GM18873 (cell line): ENCODE measurements around the gene CASS4.

Experiments used
- ATAC-seq: cut with Tn5 transposase; IDR thresholded peaks from one replicate; pipeline ENCODE4 v1.9.1; 2021; ENCODE audit warnings: mild to moderate bottlenecking, moderate library complexity, moderate number of reproducible peaks; ENCODE audit not compliant: unreplicated experiment, low FRiP score

CASS4 gene

DNA sequence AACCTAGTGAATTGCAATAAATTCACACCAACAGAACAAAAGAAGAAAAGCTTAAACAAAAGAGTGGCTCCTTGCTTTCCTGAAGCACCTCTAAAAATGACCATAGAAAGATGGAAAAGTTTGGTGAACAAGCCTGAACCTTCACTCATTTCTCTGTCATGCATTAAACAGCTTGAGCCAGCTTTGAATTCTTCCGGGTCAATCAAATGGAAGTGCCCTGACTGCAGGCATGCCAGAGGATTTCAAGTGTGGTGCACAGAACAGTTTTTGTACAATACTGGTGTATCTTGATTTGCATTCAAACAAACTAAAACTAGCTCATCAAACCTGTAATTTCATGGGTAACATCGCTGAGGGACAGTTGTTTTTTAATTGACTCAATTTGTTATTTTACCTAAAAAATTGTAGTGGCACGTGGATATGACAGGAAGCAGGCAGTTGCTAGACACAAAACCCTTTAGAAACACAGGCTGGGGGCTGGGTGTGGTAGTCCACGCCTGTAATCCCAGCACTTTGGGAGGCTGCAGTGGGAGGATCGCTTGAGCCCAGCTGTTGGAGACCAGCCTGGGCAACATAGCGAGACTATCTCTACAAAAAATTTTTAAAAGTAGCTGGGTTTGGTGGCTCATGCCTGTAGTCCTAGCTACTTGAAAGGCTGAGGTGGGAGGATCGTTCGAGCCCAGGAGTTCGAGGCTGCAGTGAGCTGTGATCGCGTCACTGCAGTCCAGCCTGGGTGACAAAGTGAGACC lies 9.1 kb downstream of the CASS4 start:
- no peak for ATAC-seq

DNA sequence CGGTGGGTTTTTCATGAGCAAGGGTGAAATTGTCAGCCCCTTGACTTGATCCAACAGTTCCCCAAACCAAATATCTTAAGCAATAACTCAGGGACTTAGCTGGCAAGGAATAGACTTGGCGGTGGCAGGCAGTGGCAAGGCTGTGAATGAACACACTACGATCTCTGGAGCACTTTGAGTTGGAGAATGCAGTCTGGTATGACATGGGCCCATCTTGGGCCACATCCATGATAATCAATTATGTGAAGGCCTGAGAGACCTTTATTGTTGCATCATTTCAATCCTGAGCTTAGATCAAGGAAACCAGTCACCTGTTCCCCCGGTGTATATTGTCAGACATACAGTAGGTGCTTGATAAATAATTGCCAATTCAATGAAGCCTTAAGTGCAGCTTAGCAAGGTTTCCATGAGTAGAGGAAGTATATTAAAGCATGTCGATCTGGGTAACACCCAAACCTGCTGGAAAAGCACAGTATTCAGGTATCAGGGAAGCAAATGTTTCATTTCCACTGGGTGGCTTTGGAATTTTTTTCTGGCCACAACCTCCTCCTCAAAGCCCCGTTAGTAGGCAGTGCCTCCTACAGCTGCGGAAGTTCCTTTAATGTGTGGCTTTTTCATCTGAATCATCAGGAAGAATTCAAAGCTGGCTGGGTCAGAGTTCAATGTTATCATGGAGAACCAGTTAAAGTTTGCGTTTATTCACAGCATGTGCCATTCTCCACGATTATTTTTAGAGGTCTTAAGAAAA lies 10.2 kb downstream of the CASS4 start:
- no peak for ATAC-seq

DNA sequence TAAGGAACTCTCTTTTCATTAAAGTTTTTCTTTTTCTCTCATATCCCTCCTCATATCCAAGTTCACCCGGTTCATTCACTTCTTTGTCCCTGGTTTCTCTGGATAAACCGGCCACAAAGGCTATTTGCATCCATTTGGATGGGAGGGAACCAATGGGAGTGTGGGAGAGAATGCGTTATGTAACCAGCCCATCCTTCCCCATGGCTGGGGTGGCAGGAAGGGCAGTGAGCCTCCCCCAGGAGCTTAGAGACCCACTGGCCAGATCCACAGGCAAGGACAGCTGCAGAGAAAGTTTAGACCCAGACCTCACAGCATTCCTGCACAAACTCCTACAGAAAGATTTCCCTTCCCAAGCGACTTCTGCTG lies 10.7 kb downstream of the CASS4 start:
- no peak for ATAC-seq

DNA sequence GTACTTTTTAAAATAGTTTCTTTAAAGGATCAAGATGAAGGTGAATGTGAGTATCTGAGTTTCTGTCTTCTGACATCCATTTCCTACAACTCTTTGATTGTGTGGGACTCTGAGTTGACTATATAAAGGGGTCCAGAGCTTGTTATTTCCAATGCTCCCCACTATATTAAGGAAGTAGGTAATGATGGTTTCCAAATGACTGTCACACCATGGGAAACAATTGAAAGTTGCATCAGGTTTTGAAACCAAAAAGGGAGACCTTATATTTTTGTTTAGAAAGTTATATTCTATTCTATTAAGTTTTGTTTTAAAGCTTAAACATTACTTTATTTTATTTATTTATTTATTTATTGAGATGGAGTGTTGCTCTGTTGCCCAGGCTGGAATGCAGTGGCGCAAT lies 11.2 kb downstream of the CASS4 start:
- ATAC-seq = no peak

DNA sequence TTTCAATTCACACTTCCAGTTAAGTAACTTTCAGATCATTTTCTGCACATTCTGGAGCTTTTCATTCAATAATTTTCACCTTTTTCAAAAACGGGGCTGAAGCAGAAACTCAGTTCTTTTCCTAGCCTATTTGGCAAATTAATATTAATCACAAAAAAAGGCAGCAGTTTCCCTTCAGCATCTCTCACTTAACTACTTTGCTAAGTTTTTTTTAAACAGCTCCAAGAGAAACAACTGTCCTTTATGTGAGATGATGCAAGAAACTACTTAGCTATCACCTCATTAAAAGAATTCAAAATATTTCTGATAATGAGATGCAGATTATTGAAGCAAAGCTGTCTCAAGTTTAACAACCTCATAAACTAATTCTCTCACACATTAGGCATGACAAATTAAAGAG lies 11.8 kb downstream of the CASS4 start:
- no peak for ATAC-seq

DNA sequence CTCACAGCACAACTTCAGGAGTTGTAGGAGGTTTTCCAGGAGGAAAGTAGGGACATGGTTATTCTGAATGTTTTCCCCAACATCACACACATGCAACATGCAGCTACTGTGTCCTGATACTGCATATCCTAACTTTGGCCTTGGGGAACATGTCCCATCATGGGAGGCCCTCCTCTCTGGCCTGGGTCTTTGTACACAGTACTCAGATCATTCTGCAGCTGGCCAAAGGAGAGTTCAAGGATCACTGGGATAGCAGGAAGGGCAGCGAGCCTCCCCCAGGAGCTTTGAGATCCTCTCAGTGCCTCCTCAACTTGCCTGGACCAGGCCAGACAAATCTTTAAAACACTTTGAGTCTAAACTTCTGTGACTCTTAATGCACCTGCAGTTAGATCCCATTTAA lies 12.9 kb downstream of the CASS4 start:
- no peak for ATAC-seq

DNA sequence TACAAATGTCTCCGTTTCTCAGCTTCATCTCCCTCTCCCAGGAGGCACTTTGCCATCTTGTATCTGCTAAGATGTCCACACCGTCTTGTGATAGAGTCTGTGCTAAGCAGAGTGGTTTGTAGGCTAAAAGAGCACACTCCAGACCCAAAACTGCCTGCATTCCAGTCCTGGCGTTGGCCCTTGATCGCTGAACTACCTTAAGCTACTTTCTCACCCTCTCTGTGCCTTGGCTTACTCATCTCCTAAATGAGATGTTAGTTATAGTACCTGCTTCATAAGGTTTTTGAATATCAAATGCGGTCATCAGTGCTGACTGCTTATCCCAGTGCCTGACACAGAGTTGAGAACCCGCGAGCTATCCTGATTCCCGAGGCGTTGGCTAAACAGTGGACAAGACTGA lies 14.0 kb downstream of the CASS4 start:
- no peak for ATAC-seq

DNA sequence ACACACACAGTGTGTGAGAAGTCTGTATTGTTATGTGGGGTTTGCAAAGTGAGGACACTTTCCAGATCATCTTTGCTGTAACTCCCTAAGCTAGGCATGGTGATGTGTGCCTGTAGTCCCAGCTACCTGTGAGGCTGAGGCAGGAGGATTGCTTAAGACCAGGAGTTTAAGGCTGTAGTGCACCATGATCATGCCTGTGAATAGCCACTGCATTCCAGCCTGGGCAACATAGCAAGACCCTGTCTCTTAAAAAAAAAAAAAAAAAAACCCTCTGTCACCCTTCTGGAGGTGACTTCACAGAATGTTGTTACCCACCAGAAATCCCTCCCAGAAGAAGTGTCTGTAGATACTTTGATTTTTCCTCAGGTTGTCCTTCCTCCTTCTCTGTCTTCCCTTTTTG lies 14.9 kb downstream of the CASS4 start:
- no peak for ATAC-seq

DNA sequence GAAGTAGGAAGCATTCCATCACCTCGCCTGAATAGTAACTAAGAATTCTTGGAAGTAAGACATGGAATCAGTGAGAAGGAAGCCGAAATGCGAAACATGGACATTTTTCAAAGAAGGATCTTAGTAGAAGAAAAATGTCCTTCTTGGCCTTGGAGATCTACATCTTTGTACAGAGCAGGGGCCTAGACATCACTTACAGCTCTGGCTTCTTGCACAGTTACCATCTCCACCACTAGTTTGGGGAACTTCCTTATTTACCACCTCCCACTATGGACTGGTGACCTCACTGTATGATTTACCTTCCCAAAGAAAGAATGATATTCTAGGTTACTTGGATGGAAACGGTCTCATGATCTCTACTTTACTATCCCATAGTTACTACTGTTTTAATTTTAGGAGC lies 15.7 kb downstream of the CASS4 start:
- no peak for ATAC-seq

DNA sequence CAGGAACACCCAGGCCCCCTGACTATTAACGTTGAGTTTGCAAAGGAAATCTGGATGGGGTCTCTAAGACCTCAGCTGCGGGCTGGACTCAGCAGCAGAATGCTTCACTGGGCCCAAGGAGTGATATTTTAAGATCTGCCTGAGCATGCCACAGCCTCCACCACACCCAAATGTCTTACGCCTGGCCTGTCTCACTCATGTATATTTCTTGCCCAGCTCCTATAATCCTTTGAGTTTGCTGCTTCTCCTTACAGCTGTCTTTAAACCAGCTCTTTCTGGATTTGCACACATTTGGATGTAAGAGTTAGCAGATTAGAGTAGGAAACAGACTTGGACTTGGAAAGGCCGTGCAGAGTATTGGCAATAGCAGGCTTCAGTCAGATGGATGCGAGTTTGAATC lies 16.4 kb downstream of the CASS4 start:
- no peak for ATAC-seq

DNA sequence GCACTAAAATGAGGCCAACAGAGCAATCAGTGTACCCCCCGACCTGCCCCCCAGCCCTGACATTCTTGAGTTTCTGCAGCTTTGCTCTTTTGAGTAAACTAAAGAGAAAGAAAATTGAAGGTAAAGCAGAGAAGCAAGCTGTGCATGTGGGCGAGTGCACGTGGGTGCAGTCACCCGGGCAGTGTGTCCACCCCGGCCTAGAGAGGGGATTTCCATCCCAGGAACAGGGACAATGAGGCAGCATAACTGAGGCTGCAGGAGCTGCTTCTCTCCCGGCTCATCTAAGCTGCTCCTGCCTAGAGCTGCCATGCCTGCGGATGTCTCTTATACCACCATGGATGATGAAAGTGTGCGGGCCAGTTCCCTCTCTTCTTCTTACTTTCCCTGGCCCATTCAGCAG lies 16.8 kb downstream of the CASS4 start:
- ATAC-seq = no peak

DNA sequence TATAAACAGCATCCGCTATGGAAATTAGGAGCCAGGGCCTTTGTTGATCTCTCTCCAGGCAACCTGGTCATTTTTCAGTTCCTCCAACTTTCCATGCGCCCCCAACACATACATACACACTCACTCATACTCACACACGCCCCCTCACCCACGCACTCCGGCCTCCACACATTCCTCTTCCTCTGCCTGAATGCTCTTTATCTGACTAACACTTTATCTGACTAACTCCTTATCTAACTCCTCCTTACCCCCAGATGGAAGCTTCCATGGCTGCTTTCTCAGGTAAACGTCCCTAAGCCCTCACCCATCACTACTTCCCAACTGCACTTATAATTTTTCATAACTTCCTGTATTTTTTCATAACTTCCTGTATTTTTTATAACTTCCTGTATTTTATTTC lies 17.4 kb downstream of the CASS4 start:
- no peak for ATAC-seq

DNA sequence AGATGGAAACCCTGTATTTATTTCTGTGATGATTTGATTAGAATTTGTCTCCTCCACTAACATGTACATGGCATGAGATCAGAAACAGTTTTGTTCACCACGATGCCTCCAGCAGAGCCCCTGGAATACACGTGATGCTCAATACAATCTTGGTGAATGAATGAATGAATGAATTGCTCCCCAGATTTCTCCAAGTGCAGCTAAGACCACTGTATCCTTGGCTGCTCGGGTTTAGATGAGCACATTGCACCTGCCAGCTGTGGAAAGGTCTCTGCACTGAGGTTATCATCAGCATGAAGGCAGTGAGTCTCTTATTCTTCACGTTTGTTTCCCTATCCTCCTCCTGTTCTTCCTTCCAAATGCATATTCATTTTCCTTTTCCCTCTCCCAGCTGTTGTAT lies 17.9 kb downstream of the CASS4 start:
- no peak for ATAC-seq

DNA sequence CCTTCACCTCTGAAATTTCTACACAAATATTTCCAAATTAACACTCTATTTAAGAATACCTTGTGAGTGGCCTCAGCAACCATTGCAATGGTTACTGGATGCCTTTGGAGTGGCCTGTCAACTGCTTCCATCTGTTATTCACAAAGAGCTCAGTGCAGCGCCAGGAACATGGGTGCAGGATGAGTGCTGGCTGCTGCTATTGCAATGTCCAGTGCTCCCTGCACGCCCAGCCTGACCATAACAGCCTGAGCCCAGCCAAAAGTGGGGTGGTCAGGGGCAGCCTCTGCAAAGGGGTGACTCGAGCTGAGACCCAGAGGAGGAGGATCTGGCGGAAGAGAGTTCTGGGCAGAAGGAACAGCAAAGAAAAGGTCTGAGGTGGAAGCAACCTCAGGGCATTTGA lies 18.4 kb downstream of the CASS4 start:
- ATAC-seq = no peak

DNA sequence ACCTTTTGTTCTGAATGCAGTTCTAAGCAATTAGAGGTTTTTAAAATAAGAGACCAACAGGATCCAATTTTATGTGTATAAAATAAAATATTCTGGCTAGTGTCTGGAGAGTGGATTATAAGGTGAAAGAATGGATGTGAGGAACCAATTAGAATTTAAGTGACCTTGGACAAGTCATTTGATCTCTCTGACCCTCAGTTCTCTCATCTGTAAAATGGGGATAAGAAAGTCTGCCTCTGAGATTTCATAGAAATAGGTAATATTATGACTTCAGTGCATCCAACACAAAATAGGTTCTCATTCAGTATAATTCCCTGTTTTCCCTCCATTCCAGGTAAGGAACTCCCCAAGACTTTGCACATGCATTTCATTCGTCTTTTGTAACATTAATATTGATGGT lies 18.9 kb downstream of the CASS4 start:
- no peak for ATAC-seq

DNA sequence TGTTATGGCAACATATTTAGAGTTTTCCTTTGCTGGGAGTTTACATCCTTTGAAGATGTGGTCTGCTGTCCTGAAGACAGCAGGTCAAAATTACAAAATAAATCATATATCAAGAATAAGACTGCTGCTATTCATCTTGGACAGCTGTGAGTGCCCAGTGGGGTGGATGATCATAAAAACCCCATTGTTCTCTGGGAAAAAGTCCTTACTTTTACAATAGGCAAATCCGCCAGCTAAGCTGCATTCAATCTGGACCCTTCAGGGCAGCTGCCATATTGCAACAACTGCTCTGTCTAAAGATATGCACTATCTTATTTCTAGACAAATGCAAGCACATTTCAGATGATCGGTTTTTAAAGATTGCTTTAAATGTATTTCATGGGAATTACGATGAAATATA lies 19.4 kb downstream of the CASS4 start:
- ATAC-seq = no peak

DNA sequence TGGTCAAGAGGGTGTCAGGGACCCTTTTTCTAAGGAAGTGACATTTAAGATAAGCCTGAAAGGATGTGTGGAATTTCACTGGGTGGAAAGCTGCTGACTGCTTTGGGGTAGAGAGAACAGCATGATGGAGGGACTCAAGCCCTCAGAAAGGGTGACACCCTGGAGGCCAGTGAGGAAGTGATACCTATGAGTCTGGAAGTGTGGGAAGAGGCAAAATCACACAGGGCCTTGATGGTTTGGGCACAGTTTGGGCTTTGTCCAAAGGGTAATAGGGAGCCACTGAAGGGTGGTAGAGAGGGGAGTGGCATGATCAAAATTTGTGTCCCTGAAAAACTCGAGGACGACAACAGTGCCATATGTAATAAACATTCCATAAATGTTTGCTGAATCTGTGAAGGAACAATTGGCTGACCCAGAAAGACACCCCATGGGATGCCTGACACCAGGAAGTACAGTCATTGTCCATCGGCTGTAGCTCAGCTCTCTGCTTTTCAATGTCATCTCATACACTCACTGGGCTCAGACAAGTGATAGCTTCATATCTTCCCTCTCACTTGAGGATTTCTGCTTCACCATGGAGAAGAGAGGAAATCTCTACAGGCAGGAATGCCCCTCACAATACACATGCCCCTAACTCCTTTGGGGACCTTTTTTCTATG lies 21.3 kb downstream of the CASS4 start:
- no peak for ATAC-seq

DNA sequence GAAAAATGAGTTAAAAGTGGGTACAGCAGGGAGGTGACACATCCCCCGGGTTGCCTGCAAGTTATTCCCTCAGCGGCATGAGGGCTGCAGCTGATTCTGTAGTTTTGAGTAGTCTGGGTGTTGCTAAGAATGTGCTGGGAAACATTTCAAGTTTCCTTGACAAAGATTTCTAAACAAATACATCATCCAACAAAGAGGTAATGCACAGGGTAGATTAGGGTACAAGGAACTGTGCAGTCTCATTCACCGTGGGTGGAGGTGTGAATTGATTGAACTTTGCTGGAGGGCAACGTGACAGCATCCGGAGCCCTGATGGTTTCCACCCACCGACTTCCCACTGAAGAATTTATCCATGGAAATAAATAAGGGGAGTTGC lies 21.8 kb downstream of the CASS4 start:
- ATAC-seq = no peak

DNA sequence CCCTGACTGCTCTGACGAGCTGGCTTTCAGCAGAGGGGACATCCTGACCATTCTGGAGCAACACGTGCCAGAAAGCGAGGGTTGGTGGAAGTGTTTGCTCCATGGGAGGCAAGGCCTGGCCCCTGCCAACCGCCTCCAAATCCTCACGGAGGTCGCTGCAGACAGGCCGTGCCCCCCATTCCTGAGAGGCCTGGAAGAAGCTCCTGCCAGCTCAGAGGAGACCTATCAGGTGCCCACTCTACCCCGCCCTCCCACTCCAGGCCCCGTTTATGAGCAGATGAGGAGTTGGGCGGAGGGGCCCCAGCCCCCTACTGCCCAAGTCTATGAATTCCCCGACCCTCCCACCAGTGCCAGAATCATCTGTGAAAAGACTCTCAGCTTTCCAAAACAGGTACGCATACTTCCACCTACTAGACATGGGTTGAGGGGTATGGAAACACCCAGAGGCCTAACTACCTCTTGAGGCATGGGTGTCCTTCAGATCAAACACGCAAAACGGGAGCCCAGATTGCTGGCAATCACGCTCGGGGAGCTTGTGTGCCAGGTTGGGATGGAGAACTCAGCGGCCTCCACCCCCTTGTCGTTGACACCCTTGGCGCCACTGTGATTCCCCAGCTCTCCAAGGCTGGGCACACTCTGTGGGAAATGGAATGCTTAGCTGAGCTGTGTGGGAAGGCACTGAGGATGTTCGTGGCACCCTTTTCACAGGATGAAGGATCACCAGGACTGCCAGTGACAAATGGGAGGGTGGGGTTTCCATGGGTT lies 25.3 kb downstream of the CASS4 start:
- no peak for ATAC-seq

DNA sequence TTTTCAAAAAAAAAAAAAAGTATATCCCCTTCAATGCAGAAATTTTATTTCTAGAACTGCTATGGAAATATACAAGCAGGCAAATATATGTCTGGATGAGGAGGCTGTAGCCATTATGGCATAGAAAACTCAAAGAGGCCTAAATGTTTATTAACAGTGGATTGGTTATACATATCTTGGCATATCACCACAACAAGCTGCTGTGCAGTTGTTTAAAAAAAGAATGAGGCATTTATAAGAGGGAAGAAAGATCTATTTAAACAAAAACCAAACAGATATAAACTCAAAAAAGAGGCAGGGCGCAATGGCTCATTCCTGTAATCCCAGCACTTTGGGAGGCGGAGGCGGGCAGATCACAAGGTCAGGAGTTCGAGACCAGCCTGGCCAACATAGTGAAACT lies 26.2 kb downstream of the CASS4 start:
- ATAC-seq = no peak

DNA sequence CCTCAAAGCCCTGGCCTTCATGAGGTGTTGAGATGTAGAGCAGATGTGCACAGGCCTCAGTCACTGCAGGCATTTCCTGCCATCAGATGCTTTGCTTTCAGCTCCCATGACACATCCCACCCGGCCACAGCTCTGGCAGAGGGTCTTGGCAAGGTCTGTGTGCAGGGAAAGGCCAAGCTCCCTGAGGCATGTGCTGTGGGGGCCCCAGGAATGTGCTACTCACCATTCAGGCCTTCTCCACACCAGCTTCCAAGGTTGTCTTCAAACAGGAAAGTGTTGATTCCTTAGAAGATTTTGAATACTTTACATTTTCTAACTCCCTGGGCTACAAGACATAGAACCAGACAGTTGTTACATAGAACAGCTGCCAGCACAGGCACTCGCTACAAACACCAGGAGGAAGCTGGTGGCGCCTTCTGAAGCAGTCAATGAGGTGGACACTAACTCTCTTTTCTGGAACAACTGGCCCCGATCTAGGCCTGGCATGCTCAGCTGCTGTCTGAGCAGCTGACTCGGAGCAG lies 27.8 kb downstream of the CASS4 start:
- ATAC-seq = no peak
